GM18909 (cell line): ENCODE data around the gene TP53BP1.

Experiments
- ATAC-seq: cut with Tn5 transposase; IDR thresholded peaks from one replicate; pipeline ENCODE4 v1.9.1; 2021; ENCODE audit warnings: mild to moderate bottlenecking; ENCODE audit not compliant: unreplicated experiment, poor library complexity

The TP53BP1 gene

GRCh38 chr15:43489191-43489590 is 3.8 kb downstream of the TP53BP1 start:
- ATAC-seq = no peak

- ATAC-seq = no peak
Measured at GRCh38 chr15:43488790-43489189, 4.2 kb downstream of the TP53BP1 start.

- no peak for ATAC-seq
Measured at GRCh38 chr15:43487271-43487895, 5.6 kb downstream of the TP53BP1 start.

- ATAC-seq = no peak
Measured at GRCh38 chr15:43484455-43484854, 8.5 kb downstream of the TP53BP1 start.

- ATAC-seq = no peak
Measured at GRCh38 chr15:43483297-43484128, 9.4 kb downstream of the TP53BP1 start.

GRCh38 chr15:43473885-43474284 is 19.1 kb downstream of the TP53BP1 start:
- no peak for ATAC-seq

- no peak for ATAC-seq
Measured at GRCh38 chr15:43471975-43472374, 21.0 kb downstream of the TP53BP1 start.

GRCh38 chr15:43469867-43470266 is 23.1 kb downstream of the TP53BP1 start:
- no peak for ATAC-seq

GRCh38 chr15:43465100-43465499 is 27.9 kb downstream of the TP53BP1 start:
- no peak for ATAC-seq

- ATAC-seq = no peak
Measured at GRCh38 chr15:43463998-43464397, 29.0 kb downstream of the TP53BP1 start.

GRCh38 chr15:43463507-43463906 is 29.4 kb downstream of the TP53BP1 start:
- no peak for ATAC-seq

GRCh38 chr15:43449981-43450380 is 43.0 kb downstream of the TP53BP1 start:
- no peak for ATAC-seq

- no peak for ATAC-seq
Measured at GRCh38 chr15:43446344-43446743, 46.6 kb downstream of the TP53BP1 start.

- no peak for ATAC-seq
Measured at GRCh38 chr15:43441316-43441715, 51.6 kb downstream of the TP53BP1 start.

GRCh38 chr15:43440721-43441281 is 52.2 kb downstream of the TP53BP1 start:
- no peak for ATAC-seq

GRCh38 chr15:43439268-43439667 is 53.7 kb downstream of the TP53BP1 start:
- ATAC-seq = no peak

- ATAC-seq = no peak
Measured at GRCh38 chr15:43436395-43436794, 56.6 kb downstream of the TP53BP1 start.

GRCh38 chr15:43434446-43434845 is 58.5 kb downstream of the TP53BP1 start:
- ATAC-seq = no peak

GRCh38 chr15:43433661-43434303 is 59.2 kb downstream of the TP53BP1 start:
- no peak for ATAC-seq

- no peak for ATAC-seq
Measured at GRCh38 chr15:43433165-43433564, 59.8 kb downstream of the TP53BP1 start.

GRCh38 chr15:43429687-43430086 is 63.3 kb downstream of the TP53BP1 start:
- no peak for ATAC-seq
